GM18499 (cell line): ENCODE results near the gene PSMB7.

Experiments
- ATAC-seq: cut with Tn5 transposase; IDR thresholded peaks from one replicate; pipeline ENCODE4 v1.9.1; 2021; ENCODE audit warnings: moderate number of reproducible peaks; ENCODE audit not compliant: insufficient read depth, unreplicated experiment

PSMB7 gene

DNA sequence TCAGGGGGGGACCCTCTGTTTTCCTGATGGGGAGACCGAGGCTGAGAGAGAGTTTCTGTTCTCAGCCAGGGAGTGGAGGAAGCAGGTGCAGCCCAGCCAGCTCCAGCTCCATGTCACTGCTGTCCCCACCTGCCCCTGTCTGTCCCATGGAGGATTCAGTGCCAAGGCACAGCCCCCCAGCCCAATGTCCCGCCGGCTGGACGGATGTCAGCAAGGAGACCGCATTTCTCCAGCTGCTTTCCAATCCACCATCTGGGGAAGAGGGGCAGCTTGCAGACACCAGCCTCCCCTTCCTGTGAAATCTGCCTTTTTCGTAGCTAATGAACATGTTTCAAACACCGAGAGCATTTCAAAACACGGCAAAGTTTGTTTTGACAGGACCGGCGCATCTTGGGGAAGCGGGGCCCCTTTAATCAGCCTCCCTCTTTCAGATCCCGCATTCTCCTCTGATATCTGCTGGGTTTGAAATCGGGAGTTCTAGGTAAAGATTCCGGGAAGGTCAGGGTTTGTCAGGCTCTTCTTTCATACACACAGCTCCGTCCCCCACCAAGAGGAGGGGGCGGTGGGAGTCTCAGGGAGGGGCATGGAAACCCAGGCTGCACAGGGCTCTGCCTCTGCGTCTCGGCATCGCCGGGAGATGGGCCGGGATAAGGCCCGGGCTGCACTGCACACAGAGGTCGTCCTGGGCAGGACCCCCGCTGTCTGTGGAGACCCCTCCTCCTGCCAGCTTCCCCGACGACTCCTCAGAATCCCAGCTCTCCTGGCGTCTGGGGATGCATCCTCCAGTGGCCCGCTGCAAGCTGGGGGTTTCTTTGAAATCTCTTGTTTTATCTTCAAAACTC, 82.7 kb downstream of the PSMB7 start:
- no peak for ATAC-seq

DNA sequence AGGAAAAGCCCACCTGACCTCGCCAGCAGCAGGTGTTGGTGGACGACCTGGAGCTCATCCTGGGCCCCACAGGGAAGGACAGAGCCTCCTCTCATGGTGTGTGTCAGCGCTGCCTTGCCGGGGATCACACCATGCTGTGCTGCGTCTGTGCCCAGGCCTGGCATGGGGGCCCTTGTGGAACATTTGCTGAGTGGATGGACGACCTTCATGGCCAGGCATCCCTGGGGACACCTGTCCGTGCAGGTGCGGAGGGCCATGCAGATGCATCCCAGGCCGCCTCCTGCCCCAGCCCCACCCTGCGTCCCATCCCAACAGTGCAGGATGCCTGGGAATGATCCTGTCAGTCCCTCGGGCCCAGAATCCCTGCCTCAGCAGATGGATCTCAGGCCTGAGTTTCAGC, 83.7 kb downstream of the PSMB7 start:
- ATAC-seq, result no peak

DNA sequence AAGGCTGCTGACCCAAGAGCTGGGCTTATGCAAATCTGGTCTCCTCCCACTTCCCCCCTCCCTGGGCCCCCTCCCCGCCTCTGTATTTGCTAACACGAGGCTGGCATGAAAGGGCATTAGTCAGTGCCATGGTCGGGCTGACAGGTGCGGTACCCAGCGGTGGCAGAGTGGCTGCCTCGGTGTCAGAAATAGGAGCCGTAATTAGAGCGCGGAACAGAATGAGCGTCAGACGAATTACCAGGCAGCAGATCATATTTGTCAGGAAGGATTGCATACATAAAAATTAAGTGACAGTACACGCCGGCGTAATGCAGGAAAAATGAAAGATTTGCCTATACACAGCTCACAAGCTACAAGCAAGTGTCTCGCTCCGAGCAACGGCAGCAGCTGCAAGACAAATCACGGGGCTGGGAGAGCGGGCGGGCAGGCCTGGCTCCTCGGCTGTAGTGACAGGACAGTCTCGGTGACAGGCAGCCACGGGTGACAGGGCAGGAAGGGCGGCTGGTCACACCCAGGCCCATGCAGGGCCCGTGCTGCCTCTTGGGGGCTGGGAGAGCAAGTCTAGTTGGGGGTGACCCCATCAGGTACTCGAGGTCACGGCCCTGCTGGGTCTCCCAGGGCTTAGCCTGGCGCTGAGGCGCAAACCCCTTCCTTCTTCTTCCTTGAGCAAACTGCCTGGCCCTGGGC, 85.1 kb downstream of the PSMB7 start:
- ATAC-seq, result no peak

DNA sequence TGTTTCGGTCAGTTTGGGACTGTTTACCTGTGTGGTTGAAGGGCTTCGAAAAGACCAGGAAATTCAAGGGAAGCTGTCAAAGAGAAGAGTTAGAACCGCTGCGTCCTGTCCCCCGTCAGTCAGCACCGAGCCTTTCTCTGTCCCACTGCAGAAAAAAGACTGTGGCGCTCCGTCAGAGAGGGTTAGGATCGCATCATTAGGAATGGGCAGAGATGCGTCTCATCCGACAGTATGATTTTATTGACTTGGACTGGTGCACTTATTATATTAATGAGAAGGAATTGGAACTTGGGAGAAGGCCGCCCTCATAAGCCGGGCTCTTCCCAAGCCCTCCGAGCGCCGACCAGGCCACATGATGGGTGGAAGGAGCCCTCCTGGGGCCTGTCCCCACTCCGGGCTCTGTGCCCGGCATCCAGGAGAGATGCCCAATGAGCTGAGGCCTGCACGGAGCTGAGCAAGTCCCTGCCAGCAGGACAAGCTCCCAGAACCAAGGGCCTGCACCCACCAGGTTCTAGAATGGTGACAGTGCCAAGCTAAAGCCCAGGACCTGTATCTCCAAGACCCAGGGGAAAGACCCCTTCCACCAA, 85.9 kb downstream of the PSMB7 start:
- ATAC-seq, result no peak

DNA sequence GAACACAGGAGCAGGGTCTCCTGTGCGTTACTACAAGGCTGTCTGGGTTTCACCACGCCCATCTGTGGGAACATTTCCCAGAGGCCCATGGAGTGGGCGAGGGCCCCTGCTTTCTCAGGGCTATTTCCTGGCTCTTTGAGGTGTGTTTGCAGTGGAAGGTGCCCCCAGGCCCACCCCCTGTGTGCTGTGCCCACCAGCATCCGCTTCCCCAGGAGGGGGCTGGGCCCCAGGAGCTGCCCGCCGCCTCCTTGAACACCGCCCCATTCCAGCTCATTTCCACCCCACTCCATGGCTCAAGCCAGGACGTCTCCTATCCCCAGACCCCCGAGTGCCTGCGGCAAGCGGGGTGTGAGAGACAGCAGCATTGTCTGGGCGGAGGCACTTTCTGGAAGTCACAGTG, 87.0 kb downstream of the PSMB7 start:
- ATAC-seq, result no peak

DNA sequence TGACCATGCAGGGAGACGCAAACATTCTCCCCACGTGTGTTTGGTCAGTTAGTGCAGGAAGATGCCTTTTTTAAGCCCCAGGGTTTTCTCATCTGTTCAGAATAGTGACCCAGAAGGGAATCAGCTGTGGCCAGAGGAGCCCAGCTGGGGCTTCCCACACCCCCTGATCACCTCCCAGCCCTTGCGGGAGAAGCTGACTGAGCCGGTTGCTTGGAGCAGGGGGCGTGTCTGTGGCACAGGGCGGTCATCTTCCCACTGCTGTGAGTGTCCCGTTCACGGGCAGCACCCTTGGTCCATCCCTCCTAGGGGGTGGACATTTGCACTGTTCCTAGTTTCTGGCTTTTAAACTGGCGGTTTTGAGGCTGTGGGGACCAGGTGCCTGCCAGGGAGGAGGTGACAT, 87.8 kb downstream of the PSMB7 start:
- no peak for ATAC-seq

DNA sequence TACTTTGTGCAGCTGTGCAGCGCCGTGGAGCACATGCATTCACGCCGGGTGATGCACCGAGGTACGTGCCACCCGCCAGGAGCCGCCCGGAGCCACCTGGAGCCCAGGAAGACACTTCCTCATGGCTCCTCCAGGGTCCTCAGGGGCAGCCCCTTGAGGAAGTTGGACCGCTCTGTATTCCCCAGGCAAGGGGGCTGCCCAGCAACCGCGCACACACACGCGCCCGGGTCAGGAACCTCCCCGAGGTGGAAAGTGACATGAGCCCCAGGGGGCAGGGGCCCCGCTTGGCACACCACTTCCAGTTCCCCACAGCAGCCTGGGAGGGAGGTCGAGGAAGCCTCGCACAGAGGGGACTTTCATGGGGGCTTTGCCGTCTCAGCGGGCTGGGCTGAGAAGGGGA, 88.9 kb downstream of the PSMB7 start:
- no peak for ATAC-seq

DNA sequence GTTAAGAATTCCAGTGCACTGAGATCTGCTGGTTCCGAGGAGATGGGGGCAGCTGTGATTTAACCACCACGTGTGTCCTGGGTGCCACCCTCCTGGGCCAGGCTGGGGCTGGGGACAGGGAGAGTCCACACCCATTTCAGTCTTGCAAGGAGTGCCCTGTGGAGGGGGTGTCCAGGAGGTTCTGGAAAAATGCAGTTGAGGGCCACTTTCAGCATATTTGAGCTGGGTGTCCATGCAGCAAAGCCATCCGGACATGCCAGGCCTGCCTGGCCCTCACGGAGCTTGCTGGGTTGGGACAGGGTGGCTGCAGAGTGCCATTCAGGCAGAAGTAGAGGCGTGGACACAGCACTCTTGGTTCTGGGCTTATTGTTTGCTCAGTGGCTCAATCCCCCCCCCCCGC, 89.4 kb downstream of the PSMB7 start:
- ATAC-seq, result no peak

DNA sequence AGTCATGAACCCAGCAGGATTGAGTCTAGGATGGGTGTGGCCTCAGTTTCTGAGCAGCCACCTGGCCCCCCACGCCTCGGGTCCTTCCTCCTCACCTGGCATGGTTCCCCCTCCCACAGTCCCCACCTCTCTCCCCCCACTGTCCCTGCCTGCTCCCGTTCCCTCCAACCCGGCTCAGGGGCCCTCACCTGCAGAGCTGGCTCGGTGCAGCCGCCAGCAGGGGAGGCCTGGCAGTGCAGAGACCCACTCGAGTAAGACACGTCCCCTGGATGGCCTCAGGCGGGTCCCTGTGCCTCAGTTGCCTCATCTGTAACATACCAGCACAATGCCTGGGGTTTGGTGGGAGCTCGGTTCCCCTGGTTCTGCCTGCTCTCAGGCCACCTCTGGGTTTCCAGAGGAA, 91.3 kb downstream of the PSMB7 start:
- ATAC-seq, result no peak

DNA sequence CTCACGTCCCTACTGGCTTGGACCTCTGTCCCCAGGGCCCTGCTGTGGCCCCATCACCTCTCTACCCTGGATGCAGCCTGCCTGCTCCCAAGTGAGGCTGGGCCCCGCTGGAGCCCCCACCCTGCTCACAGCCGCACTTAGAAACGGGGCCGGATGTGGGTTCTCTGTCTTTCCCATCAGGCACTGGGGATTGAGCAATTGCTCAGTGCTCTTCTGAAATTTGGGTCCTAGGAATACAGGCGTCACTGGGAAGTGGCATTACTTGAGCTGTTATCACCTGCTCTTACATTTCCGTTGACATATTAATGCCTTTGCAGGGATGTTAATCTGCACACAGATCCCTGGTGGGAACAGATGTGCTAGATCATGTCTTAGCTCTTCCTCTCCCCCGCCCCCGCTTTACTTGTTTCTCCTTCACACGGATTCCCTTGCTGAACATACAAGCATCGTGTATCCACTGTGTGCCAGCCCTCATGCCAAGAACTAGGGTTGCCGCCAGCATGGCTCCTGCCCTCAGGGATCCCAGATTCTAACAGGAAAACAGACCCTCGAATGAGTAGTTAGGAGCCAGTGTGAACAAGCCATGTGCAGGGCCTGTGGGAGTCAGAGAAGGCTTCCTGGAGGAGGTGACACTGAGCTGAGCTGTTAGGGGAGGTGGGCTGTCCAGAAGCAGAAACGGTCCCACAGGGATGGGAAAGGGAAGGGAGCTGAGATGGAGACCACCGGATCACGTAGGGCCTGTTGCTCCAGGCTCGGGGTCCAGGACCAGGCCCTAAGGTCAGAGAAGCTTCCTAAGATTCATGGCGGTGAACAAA, 92.4 kb downstream of the PSMB7 start:
- ATAC-seq, result no peak

DNA sequence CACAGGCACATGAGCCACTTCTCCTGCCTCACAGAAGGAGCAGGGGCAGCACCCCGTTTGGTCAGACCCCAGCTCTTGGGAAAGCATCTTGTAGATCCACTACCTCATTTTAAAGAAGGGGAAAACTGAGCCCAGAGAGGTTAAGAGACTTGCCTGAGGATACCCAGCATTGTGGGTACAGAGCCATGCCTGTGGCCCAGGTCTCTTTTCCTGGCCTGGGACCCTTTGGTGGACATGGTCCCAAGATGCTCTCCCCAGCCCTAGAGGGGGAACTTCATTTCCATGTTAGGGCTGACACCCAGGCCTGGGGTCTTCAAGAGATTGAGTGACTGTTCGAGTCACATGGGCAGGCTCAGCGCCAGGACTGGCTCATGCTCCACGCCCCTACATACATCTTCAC, 93.3 kb downstream of the PSMB7 start:
- no peak for ATAC-seq

DNA sequence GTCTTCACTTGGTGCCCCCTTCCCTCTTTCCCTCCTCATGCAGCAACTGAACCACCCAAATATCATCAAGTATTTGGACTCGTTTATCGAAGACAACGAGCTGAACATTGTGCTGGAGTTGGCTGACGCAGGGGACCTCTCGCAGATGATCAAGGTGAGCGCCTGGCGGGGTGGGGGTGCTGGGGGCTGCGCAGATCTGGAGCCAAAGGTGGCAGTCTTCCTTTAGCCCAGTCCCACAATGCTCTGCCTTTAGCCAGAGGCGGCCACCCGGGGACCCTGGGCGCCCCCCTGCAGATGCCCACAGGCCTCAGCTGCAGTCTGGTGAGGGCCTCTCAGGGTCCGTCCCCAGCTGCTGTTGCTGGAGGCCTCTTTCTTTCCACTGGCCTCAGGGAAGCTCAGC, 93.8 kb downstream of the PSMB7 start:
- no peak for ATAC-seq

DNA sequence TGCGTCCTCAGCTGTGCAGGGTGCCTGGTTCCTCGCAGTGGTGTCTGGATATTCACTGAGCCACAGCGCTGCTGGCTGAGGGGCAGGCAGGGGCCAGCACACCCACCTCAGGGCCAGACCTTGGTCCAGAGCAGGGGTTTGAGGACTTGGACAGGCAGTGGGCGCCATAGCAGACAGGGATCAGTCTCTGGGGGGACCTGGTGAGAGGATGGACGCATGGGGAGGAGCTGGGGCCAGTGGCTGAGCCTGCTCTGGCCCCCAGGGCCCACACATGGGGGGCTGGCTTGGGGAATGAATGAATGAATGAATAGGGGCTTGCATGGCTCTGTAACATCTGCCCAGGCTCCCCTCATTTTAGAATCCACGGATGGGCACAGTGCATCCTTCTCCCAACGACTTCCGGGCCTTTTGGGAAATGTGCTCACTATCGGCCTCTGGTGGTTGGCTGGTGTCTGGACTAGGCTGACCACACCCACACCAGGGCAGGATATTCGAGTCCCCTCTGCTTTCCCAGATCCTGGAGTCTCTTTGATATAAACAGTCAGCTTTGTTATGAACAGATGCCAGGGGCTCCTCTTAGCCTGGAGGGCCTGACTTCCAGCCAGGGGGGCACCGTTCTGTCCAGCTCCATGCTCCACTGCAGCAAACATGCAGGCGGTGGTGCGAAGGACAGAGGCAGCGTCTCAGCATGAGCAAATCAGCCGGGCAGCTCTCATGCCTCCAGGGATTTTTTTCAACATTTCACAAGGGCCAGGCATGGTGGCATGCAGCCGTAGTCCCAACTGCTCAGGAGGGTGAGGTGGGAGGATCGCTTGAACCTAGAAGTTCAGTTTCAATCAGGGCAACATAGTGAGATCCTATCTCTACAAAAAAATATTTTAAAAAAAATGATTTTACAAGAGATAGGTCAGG, 94.9 kb downstream of the PSMB7 start:
- no peak for ATAC-seq

DNA sequence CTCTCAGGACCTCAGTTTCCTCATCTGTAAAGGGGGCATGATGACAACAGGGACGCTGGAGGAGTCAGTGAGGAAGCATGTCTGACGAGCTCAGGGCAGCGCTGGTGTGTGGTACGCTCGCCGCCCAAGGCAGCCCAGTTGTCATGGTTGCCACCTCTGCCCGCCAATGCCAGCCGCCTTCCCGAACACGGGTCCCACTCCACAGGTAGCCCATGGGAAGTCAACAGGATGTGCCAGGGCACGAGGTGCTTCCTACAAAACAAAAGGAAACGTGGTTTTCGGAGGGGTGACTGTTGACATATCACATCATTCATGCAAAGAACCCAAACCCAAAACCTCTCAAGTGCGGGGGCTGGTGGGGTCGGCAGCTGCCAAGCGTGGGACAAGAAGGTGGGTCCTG, 99.4 kb downstream of the PSMB7 start:
- no peak for ATAC-seq

DNA sequence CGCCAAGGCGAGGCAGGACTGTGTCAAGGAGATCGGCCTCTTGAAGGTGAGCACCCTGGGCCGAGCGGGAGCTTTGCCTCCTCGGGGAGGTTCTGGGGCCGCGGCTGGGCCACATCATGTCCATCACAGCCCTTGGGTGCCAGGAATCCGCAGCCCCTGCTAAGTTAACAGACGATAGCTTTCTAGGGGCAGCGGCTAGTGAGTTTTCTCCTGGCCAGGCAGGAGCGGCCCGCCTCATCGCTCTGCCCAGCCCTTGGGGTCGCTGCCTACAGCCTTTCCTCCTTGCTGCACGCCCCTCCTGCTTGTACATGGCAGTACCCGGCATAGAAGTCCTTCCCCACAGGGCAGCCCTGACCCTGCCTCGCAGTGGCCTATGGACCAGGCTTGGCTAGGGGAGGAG, 101.3 kb downstream of the PSMB7 start:
- no peak for ATAC-seq

DNA sequence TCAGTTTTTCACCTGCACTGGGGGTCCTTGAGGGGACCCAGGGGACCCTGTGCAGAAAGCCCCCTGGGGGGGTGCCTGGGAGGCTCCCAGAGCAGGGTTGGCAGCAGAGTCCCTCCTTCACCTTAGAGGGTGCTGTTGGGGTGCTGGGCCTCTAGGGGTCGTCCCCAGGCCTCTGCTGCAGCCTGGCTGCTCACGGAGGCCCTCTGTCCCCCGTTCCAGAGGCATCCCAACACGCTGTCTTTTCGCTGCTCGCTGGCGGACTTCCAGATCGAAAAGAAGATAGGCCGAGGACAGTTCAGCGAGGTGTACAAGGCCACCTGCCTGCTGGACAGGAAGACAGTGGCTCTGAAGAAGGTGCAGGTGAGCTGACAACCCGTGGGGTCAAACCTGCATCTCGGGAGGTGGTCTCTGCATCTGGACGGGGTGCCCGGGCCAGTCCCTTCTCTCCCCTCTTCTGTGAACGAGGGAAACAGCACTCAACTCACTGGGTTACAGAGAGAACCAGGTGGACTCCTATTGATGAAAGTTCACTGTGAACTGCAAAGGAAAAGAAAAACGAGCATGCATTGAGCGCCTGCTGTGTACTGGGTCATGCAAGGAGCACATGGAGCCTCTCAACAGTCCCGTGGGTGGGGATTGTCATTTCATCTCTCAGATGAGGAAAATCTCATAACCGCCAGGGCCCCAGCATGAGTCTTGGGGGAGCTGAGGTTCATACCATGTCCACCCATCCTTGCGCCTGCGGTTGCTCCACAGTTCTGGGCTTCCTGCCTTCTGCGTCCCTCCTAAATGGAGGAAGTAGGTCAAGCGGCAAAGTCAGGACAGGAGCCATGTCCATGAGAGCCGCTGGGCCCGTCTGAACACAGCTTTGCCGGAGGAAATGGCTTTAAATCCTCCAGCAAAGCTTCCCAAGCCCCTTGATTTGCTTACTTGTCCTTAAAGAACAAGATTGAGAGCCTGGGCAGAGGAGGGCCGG, 102.7 kb downstream of the PSMB7 start:
- ATAC-seq, result no peak

DNA sequence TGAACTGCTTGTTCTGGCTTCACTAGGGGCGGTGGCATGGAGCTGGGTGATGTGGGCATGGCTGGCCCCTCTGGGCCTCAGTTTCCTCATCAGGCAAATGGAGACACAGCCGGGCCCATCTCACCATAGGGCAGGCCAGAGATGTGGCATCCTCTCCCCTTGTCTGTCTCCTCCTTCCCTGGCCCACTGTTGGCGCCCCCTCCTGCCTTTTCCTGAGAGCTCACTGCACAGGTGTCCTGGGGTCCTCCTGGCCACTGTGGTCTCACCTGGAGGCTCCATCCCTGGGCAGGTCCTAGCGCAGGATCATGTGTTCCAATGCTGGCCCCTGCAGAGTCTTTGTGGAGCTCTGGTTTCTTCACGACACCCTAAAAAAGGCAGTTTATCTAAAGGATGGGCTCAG, 104.0 kb downstream of the PSMB7 start:
- ATAC-seq, result no peak

DNA sequence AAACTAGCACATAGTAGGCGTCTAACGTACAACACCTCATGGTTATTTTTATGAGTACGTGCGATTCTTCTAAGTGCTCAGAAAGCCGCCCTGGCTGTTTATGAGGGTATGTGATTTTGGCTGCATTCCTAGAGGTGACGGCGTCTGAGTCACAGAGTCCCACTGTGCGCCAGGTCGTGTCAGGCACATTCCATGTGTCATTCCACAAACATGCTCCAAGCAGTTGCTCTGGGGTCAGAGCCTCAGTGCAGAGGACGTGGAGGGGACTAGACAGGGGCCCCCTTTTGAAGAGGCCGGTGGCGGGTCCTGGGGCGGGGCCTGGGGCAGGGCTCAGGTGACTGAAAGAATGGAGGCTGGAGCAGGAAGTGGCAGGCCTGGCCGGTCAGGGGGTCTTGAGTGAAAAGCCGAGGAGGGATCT, 105.6 kb downstream of the PSMB7 start:
- no peak for ATAC-seq
